ENCODE results near the gene SERPINB6. TPM values are rescaled to one million over a fixed set of nuclear protein-coding genes. Genes with fewer than 3 reads are reported as not detected.
A peak's percentile ranks its signal among the peaks of the same experiment; 100 is the strongest.

Gene SERPINB6
- total and polyA plus RNA-seq, 10 donors = 111 to 256 (median 191) TPM

GRCh38 chr6:2966347-2966746 is 5.0 kb downstream of the SERPINB6 start:
- Histone ChIP-seq H3K9me3 (no peaks in the 10 kb centered on the region), H3K27ac (peak overlapping the region in 1 of 8 donors; percentile 50), H3K4me1 (peaks cover 5 to 91% (median 53%) of the 10 kb centered on the region in 6 donors), H3K36me3 (peaks cover 0 to 22% (median 0%) of the 10 kb centered on the region in 6 donors), H3K27me3 (replicated peaks in 1 of 7) (no peaks in the 10 kb centered on the region), H3K4me3 (no peak overlapping the region)
- intact Hi-C loops (cut with DNase I; ENCODE audit: low total_unique reads) = no loop called here
- TF ChIP-seq POLR2AphosphoS5 (IDR thresholded peaks at IDR 0.05) (no peak), CTCF (IDR thresholded peaks at IDR 0.05 in 8 of 11, conservative IDR thresholded peaks at IDR 0.05 in 3 of 11) (no peak), POLR2A (IDR thresholded peaks at IDR 0.05) (no peak)
- DNase-seq = no peak
- 88 to 97% (median 92%) methylated on average over 9 of the region's 9 CpGs for WGBS, 5 donors

- no peaks in the 10 kb centered on the region for H3K9me3 ChIP-seq
- WGBS, 5 donors = 87 to 93% (median 92%) methylated on average over 17 of the region's 17 CpGs
- intact Hi-C loops (cut with DNase I; ENCODE audit: low total_unique reads) = no loop called here
- no peaks in the 10 kb centered on the region for H3K27me3 ChIP-seq (replicated peaks in 1 of 7)
- peaks cover 0 to 95% (median 50%) of the 10 kb centered on the region in 6 donors for H3K4me1 ChIP-seq
- no peak for TF ChIP-seq CTCF (IDR thresholded peaks at IDR 0.05 in 8 of 11, conservative IDR thresholded peaks at IDR 0.05 in 3 of 11)
- no peak overlapping the region for H3K4me3 ChIP-seq
- DNase-seq = no peak
- H3K36me3 ChIP-seq = peaks cover 0 to 31% (median 0%) of the 10 kb centered on the region in 6 donors
- peak overlapping the region in 1 of 8 donors; percentile 4 for H3K27ac ChIP-seq
These were observed 6.4 kb downstream of the SERPINB6 start for GRCh38 chr6:2964793-2965505.

- no peaks in the 10 kb centered on the region for H3K9me3 ChIP-seq
- intact Hi-C loops (cut with DNase I; ENCODE audit: low total_unique reads) = no loop called here
- no peak for DNase-seq
- H3K36me3 ChIP-seq = peaks cover 0 to 36% (median 0%) of the 10 kb centered on the region in 6 donors
- 87 to 96% (median 94%) methylated on average over 8 of the region's 8 CpGs for WGBS, 5 donors
- peak overlapping the region in 2 of 8 donors; percentile 21 to 59 for H3K27ac ChIP-seq
- H3K27me3 ChIP-seq (replicated peaks in 1 of 7) = no peaks in the 10 kb centered on the region
- TF ChIP-seq POLR2AphosphoS5 (IDR thresholded peaks at IDR 0.05) (no peak), CTCF (IDR thresholded peaks at IDR 0.05 in 8 of 11, conservative IDR thresholded peaks at IDR 0.05 in 3 of 11) (no peak), POLR2A (IDR thresholded peaks at IDR 0.05) (no peak)
- H3K4me3 ChIP-seq = no peak overlapping the region
- peaks cover under 1 to 95% (median 42%) of the 10 kb centered on the region in 6 donors for H3K4me1 ChIP-seq
These were observed 7.6 kb downstream of the SERPINB6 start for GRCh38 chr6:2963756-2964155.

GRCh38 chr6:2962636-2963035 is 8.7 kb downstream of the SERPINB6 start:
- H3K9me3 ChIP-seq = no peaks in the 10 kb centered on the region
- WGBS, 5 donors = 50 to 57% (median 55%) methylated on average over 3 of the region's 3 CpGs
- intact Hi-C loops (cut with DNase I; ENCODE audit: low total_unique reads) = no loop called here
- H3K27ac ChIP-seq = peak overlapping the region in 6 of 8 donors; percentile 34 to 59 (median 36)
- no peaks in the 10 kb centered on the region for H3K27me3 ChIP-seq (replicated peaks in 1 of 7)
- H3K36me3 ChIP-seq = peaks cover 0 to 39% (median 0%) of the 10 kb centered on the region in 6 donors
- DNase-seq = no peak
- H3K4me1 ChIP-seq = peaks cover 9 to 100% (median 47%) of the 10 kb centered on the region in 6 donors
- no peak for TF ChIP-seq POLR2AphosphoS5 (IDR thresholded peaks at IDR 0.05)
- TF ChIP-seq POLR2A (IDR thresholded peaks at IDR 0.05) = no peak
- TF ChIP-seq CTCF (IDR thresholded peaks at IDR 0.05 in 8 of 11, conservative IDR thresholded peaks at IDR 0.05 in 3 of 11) = no peak
- no peak overlapping the region for H3K4me3 ChIP-seq
